HG03108 (cell line): ENCODE results near the gene MN1.

ENCODE experiments used
- ATAC-seq: cut with Tn5 transposase; IDR thresholded peaks from one replicate; pipeline ENCODE4 v1.9.1; 2021; ENCODE audit warnings: moderate library complexity; ENCODE audit not compliant: unreplicated experiment

MN1 gene

DNA sequence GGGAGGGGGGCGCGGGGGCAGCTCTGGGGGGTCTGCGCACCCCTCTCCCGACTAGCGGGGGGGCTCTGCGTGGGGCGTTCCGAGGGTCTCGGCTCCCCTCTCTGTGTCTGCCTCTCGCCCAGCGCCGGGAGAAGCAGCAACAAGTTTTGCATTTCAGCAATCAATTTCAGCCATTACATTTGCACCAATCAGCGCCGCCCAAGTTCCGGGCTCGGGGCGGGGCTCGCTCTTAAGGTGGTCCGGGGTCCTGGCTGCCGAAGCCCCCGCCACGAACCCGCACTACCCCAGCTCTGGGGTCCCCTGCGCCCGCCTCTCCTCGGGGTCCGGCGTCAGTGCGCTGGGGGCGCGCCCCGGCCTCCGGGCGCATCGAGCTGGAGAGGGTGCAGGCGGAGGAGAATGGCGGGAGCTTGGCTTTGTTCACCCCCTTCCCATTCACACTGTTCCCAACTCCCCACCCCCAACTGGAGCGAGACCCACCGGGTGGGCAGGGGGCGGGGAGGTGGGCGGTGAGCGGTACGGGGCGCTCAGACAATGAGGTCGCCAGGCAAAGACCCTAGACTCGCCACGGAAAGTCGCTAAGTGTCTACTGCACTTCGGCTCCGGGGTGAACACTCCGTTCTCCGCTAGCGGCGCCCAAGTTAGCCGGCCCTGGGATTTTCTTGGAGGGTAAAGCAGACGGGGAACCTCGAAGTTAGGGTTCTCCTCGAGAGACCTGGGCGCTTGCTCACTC, at the start of gene MN1:
Gene MN1, minus strand, starts transcription at position 141 of the 730 bp plus-strand sequence. CDS start 1,213 bp downstream, outside the sequence.
- no peak for ATAC-seq

DNA sequence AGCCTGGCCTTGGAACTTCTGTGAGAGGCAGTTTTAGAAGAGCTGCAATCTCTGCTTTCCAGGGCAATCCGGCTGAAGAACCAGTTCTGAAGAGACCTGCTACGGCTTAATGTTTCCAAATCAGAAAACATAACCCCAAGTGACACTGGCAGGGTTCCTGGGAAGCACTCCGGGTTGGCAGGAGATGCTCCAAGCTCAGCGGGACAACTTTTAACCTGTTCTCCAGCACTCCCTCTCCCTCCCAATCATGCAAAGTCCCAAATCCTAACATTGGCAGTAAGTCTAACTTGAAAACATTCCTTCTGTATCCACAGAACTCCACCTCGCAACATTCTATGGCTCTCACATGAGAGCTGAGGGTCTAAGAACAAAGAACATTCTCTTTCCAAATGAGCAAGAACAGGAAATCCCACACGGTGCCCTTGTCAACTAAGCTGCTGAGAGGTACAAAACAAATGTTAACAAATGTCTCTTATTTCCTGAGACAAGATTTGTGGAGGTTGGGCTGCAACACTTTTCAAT, 48.5 kb upstream of the MN1 start:
- ATAC-seq: no peak

DNA sequence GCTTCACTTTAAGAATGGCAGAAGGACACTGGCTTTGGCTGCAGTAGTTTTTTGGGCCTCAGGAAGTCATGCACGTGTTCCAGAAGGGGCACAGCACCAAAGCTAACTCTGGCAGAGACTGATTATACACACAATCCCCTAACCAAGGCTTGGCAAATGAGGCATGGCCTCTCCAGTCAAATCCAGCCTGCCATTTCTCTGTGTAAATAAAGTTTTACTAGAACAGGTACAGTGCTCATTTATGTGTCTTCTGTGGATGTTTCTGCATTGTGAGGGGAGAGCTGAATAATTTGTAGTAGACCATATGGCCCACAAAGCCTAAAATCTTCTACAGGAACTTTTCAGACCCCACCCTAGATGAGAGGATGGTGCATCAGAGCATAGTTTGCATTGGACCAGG, 46.4 kb upstream of the MN1 start:
- ATAC-seq: no peak

DNA sequence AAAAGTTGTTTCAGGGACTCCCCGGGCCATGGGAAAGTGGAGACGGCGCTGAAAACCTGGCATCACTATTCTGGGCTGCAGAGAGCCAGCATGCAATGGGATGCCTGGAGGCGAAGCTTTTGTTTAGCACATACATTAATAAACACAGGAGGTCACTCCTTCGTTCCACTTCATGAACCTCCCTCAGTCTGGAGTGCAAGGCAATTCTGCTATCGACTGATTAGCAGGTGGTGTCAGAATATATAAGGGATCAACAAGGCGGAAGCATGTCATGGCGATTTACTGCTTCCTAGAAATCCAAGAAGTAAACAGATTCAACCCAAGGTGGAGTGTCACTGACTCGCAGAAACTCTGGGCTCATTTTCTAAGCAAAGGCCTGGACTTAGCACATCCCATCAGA, 45.4 kb upstream of the MN1 start:
- ATAC-seq: no peak

DNA sequence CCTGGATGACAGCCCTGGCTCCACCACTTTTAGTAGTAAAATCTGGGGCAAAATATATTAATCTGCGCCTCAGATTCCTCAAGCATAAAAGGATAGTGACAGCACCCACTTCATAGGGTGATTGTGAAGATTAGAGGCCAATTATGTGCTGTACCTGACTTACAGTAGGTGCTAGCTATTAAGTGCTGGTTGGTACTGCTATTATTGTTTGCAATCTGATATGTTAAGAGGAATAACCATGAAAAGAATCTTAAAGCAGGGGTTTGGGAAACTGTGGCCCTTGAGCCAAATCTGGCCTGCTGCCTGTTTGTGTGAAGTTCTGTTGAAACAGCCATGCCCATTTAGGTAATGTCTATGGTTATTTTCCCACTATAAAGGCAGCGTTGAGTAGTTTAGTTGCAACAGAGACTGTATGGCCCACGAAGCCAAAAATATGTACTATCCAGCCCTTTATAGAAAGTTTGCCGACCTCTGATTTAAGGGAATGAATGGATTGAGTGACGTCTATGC, 44.7 kb upstream of the MN1 start:
- no peak for ATAC-seq

DNA sequence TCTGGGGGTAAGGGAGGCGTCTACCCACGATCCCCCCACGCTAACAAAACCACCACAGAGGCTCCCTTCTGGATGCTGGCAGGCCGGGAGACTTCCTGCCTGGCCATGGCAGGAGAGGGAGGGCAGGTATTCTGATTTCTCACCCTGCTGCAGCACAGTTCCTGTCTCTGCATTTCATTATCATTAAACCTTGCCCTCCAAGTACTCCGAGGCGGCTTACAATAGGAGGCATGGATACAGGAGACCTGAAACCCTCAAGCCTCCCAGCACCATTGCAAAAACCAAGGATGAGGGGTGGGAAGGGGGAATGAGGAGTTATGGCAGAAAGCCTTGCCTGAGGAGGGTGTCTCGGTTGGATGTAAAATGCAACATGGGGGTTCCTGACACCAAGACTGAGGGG, 44.1 kb upstream of the MN1 start:
- ATAC-seq: no peak

DNA sequence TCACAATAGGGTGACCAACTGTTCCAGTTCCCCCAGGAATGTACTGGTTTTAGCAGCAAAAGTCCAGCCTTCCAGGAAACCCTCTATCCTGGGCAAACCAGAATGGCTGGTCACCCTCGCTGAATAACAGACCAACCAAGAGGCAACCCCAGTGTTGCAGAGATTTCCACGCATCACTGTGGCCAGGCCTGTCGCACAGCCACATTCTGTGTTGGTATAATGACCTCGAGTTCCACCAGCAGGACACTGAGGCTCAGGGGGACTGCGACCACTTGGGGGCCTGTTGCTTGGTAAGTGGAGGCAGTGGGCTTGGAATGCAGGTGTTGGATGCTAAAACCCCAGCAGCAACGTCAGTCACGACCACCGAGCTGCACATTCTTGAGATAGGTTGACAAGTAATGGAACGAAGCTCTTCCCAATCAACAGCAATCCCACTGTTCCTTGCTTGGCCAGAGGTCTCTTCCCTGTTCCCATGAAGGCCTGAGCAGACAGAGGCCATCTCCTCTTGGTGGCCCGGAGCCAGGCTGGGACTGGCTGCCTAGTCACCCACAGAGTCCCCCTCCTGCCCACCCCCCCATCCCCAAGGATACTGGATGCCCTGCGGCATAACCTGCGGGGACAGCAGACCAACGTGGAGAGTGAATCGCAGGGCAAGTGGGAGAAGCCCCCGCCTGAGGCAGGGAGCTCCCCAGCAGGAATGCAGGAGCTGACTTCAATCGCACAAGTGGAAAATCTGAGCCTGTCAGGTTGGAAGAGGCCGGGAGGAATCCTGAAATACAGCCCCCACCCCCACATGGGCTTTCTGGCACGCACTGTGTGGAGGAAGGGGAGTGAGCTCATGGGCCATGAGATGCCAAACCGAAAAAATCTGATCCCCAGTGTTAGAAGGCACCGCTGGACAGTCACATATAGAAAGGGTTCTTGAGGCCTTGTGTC, 43.4 kb upstream of the MN1 start:
- no peak for ATAC-seq

DNA sequence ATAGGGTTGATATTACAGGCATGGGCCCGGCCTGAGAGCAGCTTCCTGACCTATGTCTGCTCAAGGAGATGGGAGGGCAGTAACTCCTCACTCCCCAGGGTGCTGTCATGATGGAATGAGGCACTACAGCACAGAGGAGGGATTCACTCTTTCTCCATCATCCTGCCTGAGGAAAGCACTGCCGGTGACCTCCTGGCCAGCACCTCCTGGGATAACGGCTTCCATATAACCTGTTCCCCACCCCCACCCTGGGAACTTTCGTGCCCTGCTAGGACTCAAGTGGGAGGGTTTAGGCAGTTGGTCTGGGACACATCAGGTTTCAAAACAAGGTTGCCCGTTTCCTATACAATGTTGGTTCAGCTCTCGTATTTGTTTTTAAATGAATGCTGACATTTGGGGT, 42.7 kb upstream of the MN1 start:
- no peak for ATAC-seq

DNA sequence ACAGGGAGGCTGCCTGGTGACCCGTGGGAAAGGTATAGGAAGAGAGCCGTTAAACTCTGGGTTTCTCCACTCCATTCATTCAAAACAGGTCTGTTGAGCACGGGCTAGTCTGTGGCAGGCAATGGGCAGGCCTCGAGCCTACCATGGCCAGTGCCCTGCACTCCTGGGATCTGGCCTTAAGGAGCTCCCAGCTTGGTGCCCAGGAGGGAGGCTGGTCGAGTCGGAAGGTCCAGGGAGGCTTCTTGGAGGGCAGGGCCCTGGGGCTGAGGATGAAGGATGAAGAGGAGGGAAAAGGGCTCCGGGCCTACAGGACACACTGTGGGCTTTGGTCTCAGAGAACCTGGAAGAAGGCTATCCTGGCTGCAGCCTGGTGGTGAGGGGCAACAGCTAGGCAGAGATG, 41.9 kb upstream of the MN1 start:
- no peak for ATAC-seq

DNA sequence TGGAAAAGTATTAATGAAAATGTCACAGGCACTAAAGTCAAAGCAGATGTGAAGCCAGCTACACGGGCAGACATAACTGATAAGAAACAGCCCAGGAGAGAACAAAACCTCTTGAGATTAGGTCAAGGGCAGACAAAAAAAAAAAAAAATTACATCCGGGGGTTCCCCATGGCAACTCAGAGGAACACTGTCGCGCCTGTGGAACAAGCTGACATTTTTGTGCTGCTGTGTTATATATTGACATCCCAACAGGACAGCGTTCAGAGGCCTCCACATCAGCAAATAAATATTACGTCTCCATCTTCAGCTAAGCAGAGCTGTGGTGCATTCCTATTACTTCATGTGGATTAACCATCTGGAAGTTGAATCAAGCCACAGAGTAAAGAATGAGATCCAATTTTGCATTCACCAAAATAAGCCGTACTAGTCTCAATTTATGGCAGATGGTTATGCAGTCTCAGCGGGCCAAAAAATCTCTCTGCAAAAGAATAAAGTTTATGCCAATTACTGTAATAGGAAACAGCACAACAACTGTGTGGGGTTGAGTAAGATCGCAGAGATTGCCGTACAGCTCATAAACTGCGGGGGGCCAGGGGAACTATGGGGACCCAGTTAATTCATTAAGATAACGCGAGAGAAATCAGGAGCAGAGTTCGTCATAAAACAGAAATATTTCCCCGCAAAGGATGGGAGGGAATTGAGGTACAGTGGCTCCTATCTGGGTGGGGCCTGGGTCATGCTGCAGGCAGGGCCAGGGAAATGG, 41.3 kb upstream of the MN1 start:
- ATAC-seq: no peak

DNA sequence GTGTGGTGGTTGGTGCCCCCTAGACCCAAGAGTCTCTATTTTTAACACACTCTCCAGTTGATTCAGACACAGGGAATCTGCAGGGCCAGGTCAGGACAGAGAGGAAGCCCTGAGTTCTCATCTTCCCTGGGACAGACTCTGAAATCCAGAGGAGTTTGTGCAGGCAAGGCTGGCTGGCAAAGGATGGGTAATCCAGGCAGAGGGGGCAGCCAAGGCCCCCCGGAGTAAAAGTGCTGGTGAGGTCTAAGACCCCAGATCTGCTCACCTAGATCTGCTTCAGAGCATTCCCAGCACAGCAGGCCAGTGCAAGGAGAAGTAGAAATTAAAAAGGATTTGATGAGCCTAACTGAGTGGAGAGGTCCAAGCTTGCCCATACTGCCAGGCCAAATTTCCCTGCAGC, 40.6 kb upstream of the MN1 start:
- no peak for ATAC-seq

DNA sequence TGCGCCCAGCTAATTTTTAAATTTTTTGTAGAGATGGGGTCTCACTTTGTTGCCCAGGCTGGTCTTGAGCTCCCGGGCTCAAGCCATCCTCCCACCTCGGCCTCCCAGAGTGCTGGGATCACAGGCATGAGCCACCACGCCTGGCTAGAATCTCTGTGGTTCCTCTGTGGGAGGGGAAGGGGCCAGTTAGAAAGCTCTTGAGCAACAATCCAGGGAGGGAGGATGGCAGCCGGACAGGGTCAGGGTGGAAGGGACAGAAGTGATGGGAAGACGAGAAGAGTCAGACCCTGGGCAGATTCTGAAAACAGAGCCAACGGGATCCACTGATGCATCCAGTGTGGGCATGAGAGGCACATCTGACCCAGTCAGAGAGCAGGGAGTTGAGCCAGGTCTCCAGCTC, 38.9 kb upstream of the MN1 start:
- ATAC-seq: no peak

DNA sequence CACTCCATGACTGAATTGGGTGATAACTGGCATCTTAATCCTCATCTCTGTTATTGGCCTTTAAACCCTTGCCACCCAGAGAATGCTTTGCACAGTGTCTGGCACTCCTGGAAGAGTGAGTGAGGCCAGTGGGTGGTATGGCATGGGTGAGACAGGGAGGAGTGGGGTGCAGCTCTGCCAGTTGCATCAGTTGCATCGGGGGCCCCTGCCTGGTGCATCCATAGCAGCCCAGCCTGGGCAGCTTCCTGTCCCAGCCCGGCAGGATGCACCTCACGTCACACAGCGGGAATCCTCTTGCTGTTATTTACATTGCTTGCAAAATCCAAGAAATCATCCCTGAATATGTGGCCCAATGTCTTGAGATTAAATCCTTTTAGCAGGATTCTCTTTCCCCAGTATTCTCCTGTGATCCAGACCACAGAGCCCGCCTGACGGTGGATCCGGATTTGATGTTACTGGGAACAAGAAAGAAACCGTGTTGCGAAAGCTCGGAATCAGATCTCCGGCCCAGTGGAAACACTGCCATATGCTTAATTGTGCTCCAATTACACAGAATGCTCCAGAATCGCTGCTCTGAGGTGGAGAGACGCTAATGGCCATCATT, 37.6 kb upstream of the MN1 start:
- ATAC-seq: no peak

DNA sequence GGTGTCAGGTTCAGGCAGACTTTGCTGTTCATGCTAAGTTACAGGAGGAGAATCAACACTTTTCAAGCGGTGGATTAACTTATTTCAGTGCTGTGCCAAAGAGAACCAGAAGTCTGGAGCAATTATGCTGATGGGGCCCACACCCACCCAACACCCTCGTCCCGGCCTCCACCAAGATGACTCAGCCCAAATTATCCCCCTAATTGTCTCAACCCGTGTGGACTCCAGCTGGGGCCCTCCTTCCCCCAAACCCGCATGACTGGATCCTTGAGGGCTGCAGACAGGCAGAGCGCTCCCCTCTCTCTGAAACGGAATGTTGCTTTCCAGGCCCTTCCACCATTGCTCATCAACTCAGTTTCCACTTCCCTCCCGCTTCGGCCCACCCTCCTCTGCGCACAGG, 34.6 kb upstream of the MN1 start:
- no peak for ATAC-seq

DNA sequence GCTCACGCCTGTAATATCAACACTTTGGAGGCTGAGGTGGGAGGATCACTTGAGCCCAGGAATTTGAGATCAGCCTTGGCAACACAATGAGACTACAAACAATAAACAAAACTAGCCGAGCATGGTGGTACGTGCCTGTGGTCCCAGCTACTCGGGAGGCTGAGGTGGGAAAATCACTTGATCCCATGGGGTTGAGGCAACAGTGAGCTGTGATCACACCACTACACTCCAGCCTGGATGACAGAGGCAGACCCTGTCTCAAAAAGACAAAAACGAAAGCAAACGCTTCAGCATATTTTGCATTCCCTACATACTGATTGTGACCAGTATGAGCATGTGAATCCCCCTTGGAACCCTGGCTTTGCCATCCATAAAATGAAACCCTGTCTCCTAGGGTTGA, 33.9 kb upstream of the MN1 start:
- ATAC-seq: no peak

DNA sequence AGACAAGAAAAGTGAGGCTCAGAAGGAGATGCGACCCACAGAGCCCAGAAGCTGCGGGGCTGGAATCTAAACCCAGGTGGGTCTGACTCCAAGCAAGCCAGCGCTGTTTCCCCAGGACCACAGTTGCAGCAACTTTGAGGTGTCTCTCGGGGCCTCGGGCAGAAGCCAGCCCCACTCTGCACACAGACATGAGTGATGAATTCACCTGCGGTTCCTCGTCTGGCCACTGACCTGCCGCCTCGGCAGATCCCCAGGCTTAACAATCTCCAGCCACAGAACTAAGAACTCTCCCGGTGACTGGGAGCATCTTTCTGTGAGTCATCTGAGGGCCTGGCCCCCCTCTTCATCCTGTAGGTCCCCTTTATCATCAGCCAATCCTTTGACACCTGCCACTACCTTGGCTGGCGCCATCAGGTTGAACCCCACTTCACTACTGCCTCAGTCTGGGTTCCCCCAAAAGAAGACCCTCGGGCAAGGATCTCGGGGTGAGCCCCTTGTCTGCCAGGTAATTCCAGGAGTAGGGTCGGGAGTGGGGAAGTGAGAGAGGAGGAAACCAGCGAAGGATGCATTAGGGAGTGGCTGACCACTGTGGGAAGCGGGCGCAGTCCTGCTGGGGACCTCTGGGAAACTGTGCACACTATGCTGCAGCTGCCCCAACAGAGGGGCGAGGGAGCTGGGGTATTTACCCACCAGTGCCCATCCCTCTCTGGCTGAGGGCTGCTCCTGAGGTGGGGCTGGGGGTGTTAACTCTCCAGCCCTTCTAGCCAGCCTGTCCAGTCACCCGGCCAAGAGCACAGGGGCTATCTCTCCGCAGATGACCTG, 33.0 kb upstream of the MN1 start:
- no peak for ATAC-seq

DNA sequence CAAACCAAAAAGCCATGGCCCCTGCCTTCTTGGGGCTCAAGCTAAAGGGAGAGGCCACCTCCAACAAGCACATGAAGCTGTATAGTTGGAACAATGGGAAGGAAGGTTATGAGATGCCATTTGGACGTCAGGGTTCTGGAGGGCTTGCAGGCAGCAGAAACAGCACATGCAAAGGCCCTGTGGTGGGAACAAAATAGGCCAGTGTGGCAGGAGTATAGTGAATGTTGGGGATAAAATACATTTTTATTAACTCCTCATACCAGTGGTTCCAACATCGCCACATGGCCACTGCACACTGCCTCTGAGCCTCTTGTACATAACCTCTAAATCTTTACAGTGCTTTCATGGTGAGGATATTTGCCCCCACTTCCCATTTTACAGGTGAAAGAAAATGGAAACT, 32.2 kb upstream of the MN1 start:
- no peak for ATAC-seq

DNA sequence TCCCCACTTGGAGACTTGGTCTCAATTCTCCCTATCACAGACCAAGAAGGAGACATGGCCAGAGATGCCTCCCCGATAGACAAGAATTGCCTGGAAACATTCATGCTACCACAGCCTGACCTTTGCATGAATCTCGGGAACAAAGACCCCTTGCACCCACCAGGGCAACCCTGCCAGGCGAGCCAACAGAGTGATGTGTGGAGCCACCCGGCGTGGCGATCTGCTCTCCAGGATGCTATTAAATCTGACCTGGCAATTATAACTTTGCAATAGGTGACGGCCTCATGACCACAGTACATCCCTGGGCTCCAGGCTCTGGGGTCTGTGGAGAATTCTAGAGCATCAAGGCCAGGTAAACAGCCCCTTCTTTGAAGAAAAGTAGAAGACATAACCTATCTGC, 31.1 kb upstream of the MN1 start:
- no peak for ATAC-seq

DNA sequence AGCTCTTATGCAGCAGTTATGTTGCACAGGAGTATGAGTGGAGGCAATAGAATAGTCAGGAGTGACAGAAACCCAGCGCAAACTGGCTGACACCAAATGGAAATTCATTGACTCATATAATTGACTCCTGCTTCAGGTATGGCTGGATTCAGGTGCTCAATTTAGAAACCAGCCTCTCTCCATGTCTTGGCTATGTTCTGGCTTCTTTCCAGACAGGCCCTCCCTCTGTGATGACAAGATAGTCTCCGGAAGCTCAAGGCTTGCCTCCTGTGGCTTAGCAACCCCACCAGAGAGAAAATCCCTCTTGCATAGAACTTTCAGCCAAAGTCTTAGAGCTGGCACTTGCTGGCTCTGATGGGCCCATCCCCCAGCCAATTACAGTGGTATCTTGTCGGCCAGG, 28.1 kb upstream of the MN1 start:
- ATAC-seq: no peak
